HG02588 (cell line): ENCODE results near the gene RRP15.

Source experiments
- ATAC-seq: cut with Tn5 transposase; IDR thresholded peaks from one replicate; pipeline ENCODE4 v1.9.1; 2021; ENCODE audit warnings: mild to moderate bottlenecking, moderate library complexity; ENCODE audit not compliant: unreplicated experiment

RRP15 gene

DNA sequence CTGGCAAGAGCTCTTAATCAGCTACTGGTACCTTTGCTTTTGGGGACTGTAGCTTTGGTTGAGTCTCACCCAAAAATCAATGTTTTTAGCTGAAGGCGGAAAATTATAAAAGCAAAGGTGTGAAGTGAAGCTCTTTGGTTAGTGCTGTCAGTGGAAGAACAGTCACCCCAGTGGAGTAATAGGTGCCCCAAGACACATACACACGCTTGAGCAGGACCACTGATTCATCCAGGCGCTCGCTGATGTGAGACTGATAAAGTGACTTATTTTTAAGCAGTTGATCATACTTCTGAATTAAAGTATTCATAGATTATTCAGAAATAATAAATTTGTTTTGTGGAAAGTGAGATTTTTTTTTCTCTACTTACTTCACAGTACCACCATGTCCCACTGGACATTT is 97.2 kb downstream of the RRP15 start:
- no peak for ATAC-seq

DNA sequence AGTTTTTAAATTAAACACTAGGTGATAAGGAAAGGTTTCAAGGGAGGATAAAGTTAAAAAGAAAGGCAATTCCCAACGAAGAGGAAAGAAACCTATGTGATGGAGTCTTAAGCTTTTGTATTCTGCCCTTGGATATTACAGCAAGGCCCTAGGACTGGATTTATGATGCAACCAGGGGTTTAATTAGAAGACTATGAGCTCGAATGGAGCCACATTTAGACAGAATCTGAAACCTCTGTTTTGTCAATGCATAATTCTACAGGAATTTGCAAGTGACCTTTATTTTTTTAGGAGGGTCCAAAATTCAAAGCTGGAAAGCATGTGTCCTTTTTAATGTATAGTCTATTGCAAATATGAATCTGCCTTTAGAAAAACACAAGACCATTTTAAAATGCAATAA is 98.0 kb downstream of the RRP15 start:
- no peak for ATAC-seq

DNA sequence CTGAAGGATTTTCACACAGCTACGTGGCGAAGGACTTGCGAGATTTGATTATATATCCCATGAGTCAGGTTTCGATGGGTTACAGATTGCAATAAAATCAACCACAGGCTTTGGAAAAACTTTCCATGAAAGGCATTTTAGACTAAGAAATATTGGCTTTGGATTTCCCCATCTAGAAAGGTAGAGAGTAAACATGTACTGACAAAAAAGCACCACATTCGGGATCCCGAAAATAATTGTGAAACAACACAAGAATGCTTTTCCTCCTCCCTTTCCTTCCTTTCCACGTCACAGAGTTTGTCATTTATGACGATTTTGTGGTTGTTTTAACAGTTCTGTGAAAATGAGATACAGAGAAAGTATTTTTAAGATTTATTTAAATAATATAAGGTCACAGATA is 98.6 kb downstream of the RRP15 start:
- ATAC-seq: no peak

DNA sequence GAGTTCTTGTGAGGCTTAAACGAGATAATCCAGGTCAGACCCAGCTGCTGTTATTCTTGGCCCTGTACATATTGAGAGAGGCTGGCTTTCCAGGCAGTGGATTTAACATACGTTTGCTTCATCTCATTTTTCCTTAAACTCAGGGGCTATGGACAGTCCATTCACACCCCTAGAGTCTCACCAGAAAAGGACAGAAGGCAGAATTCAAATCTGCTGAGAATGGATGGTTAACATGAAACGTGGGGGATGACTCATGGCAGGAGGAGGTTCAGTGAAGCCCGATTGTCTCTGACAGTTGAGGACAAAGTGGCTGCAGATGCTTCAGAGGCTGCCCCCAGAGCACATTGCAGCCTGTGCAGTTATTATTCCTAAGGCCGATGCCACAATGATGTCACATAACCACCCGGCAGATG is 99.5 kb downstream of the RRP15 start:
- no peak for ATAC-seq
